ENCODE data around the gene TRIM32. TPM values are rescaled to one million over a fixed set of nuclear protein-coding genes. Genes with fewer than 3 reads are reported as not detected.

The TRIM32 gene
- total RNA-seq, 1 donor from 2014 or later: 21.2 TPM

- Histone ChIP-seq H3K27me3 (no peaks in the 10 kb centered on the region), H3K4me3 (no peak overlapping the region), H3K4me1 (no peaks in the 10 kb centered on the region), H3K9me3 (no peaks in the 10 kb centered on the region), H3K27ac (no peak overlapping the region), H3K36me3 (no peaks in the 10 kb centered on the region)
- TF ChIP-seq CTCF (IDR thresholded peaks at IDR 0.05): peak; percentile 55
- peak; percentile 75 for ATAC-seq
- no peak for DNase-seq
- intact Hi-C loops (cut with DNase I): no loop called here
These were observed 40.2 kb upstream of the TRIM32 start for GRCh38 chr9:116646661-116647514.

GRCh38 chr9:116647515-116647809 lies 39.6 kb upstream of the TRIM32 start:
- intact Hi-C loops (cut with DNase I): no loop called here
- Histone ChIP-seq H3K4me3 (no peak overlapping the region), H3K4me1 (no peaks in the 10 kb centered on the region), H3K9me3 (no peaks in the 10 kb centered on the region), H3K27ac (no peak overlapping the region), H3K36me3 (no peaks in the 10 kb centered on the region), H3K27me3 (no peaks in the 10 kb centered on the region)
- DNase-seq (no peak), ATAC-seq (peak; percentile 14)
- TF ChIP-seq CTCF (IDR thresholded peaks at IDR 0.05): no peak

- DNase-seq: no peak
- no peak for ATAC-seq
- no peak for TF ChIP-seq CTCF (IDR thresholded peaks at IDR 0.05)
- Histone ChIP-seq H3K9me3 (no peaks in the 10 kb centered on the region), H3K4me1 (peaks cover 3% of the 10 kb centered on the region), H3K27me3 (no peaks in the 10 kb centered on the region), H3K36me3 (no peaks in the 10 kb centered on the region), H3K27ac (no peak overlapping the region), H3K4me3 (no peak overlapping the region)
- intact Hi-C loops (cut with DNase I): no loop called here
These were observed 33.6 kb upstream of the TRIM32 start for GRCh38 chr9:116653348-116654058.

DNA sequence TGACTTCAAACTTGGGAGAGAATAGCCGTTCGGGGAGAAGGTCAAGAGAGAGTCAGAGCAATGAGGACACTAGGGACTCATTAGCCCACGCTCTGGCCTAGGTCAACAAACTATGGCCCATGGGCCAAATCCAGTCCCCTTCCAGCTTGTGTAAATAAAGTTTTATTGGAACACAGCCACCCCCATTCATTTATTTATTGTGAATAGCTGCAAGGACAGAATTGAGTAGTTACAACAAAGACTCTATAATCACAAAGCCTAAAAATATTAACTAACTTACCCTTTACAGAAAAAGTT lies 33.1 kb upstream of the TRIM32 start:
- DNase-seq (no peak), ATAC-seq (no peak)
- no peaks in the 10 kb centered on the region for H3K36me3 ChIP-seq
- no peak overlapping the region for H3K27ac ChIP-seq
- no peaks in the 10 kb centered on the region for H3K9me3 ChIP-seq
- intact Hi-C loops (cut with DNase I): no loop called here
- peaks cover 3% of the 10 kb centered on the region for H3K4me1 ChIP-seq
- TF ChIP-seq CTCF (IDR thresholded peaks at IDR 0.05): no peak
- no peaks in the 10 kb centered on the region for H3K27me3 ChIP-seq
- H3K4me3 ChIP-seq: no peak overlapping the region

DNA sequence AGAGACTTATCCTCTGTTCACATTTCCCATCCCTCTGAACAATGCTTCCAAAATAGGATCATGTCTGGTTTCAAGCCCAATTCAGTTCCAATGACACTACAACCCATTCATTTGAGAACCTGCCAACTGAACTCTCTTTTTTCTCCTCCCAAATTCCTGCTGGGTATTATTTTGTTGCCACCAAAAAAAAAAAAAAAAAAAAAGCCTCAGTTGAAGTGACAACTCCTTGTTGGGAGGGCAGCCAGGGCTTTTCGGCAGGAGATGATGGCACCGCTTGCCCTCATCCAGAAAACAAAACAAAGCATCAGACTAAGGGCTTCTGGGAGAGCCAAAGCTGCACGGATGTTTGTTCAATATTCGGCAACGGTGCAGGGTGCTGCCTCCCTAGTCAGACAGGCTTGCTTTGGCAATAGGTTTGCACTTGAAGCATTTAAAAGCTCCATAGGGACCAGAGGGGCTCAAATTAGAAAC lies 30.6 kb upstream of the TRIM32 start:
- no peaks in the 10 kb centered on the region for H3K9me3 ChIP-seq
- peaks cover 3% of the 10 kb centered on the region for H3K4me1 ChIP-seq
- H3K4me3 ChIP-seq: no peak overlapping the region
- DNase-seq (no peak), ATAC-seq (peak; percentile 15)
- intact Hi-C loops (cut with DNase I): no loop called here
- no peak overlapping the region for H3K27ac ChIP-seq
- no peak for TF ChIP-seq CTCF (IDR thresholded peaks at IDR 0.05)
- no peaks in the 10 kb centered on the region for H3K27me3 ChIP-seq
- no peaks in the 10 kb centered on the region for H3K36me3 ChIP-seq

Data from upper lobe of right lung (tissue), 1 donor.